Medulla oblongata (tissue), 1 donor: ENCODE data around the gene SAMD5.

Experiments
- DNase-seq: peaks from one replicate; pipeline ENCODE4 v3.0.0-alpha.2; 2015; ENCODE audit errors: extremely low spot score

The SAMD5 gene

DNA sequence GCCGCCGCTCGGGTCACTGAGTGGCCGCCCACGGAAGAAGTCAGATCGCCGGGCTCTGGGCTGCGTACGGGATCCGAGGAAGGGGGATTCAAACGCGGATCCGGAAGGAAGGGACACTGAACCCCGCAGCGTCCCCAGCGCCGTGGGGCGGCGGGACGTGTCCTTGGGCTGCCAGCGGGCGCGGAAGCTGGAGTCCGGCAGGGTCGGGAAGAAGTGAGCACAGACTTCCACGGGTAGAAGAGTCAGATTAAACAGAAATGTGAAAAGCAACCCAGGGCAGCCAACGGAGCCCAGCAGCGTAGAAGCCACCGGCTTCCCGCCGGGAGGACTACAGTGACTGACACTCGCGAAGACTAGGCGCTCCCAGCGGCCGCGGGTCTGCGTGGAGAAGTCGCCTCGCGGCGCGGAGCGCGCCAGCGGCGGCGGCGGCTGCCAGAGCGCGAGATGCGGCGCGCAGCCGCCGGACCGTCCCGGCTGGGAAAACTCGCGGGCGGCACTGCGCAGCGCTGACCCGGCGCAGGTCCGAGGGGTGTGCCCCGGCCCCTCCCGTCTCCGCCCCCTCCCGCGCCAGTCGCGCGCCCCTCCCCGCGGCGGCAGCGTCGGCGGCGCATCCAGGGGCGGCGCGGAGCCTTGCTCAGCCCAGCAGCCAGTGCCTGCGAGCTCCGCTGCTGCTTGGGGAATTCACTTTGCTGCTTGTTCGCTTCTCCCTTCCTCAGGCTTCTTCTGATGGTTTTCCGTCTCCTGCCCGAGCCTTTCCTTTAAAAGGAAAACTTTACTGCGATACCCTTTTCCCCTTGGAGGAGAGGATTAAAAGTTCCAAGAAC lies at the start of gene SAMD5:
SAMD5 (plus strand) TSS at position 649 of the 824 bp plus-strand sequence. CDS start 239 bp downstream, outside the sequence.
- DNase-seq: no peak

DNA sequence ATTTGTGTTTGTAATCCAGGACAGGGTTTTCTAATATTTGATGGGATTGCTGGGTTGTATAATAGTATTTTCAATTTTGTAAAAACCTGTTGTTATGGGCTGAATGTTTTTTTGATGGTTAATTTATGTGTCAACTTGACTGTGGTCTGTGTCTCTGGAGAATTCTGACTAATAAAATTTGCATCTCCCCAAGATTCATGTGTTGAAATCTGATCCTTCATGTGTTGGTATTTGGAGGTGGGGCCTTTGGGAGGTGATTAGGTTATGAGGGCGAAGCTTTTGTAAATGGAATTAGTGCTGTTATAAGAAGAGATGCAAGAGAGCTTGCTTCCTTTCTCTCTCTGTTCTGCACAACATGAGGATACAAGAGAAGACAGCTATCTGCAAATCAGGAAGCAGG lies 48.7 kb upstream of the SAMD5 start:
- no peak for DNase-seq

DNA sequence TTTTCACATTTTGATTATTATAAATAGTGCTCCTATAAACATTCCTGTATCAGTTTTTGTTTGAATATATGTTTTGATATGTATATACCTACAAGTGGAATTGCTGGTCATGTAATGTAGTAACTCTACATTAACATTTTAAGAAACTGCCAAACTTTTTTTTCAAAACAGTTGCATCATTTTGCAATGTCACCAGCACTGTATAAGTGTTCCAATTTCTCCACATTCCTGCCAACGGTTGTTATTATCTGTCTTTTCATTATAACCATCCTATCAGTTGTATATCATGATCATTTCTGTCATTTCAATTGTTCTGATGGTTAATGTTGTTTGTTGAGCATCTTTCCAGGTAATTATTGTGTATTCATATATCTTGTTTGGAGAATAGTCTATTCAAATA lies 44.8 kb upstream of the SAMD5 start:
- no peak for DNase-seq

GRCh38 chr6:147467428-147467827 lies 41.1 kb upstream of the SAMD5 start:
- DNase-seq: no peak

DNA sequence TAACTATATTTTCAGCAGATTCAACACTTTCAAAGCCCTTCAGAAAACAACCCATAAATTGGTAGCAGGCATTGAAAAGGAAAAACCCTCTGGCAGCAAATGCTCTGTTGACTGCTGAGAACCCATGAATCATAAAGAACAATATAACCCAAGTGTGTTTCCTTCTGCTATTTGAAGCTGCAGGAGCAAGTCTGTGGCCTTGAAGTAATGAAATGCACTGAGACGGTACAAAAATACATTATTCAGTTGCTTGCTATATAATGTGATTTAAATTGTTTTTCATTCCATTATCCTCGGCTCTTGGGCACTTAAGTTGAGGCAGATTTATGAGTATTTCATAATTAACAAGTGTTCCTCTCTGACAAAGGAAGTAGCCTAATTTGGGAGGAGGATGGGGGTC lies 40.6 kb upstream of the SAMD5 start:
- no peak for DNase-seq

GRCh38 chr6:147468634-147469033 lies 39.9 kb upstream of the SAMD5 start:
- DNase-seq: no peak

DNA sequence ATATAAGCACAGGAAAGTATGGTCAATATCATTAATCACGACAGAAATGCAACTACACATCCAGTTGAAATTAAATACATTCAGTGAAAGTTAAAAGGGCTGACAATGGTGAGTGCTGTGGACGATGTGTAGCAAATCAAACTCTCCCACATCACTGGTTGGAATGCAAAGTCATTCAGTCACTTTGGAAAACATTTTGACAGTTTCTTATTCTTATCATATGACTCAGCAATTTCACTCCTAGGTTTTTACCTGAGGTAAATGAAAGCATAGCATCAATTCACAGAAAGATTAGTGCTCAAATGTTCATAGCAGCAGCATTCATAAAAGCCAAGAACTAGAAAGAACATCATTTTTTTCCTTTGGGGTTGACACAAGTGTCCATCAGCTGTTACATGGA lies 28.6 kb upstream of the SAMD5 start:
- no peak for DNase-seq

- DNase-seq: peak; percentile 24
Observed at GRCh38 chr6:147486683-147487082, 21.8 kb upstream of the SAMD5 start.

DNA sequence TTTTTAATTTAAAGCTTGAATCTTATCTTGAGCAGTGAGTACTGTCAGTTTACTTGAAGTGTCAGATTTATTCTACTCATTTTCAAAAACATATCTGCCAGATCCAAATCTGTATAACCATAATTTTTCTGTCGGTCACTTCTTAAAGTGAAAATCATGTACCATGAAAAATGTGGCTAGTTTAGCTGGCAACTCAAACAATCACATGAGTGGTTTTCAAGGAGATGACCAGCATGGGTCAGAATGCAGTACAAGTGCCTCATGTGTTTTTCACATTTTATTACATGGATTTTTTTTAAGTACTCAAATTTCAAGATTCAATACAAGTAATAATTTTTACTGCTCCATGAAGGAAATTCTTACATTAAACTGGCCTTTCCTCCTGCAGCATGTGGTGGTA lies 11.0 kb upstream of the SAMD5 start:
- DNase-seq: no peak

GRCh38 chr6:147503587-147503986 lies 4.9 kb upstream of the SAMD5 start:
- no peak for DNase-seq

DNA sequence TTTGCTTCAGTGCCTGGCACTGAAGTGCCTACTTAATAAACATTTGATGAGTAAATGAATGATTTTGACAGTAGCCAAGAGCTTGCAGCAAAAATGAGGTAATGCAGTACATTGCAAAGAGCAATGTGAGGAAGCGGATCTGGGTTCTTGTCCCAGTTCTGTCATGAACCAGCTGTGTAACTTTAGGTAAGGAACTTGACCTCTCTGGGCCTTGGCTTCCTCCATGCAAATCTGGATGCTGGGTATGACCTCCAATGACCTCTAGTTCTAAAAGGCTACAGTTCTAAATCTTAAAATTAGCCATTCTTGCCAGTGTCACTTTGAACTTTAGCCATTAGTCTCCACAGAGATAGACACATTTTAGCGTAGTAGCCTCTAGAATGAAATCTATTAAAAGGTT lies 3.6 kb upstream of the SAMD5 start:
- DNase-seq: no peak

DNA sequence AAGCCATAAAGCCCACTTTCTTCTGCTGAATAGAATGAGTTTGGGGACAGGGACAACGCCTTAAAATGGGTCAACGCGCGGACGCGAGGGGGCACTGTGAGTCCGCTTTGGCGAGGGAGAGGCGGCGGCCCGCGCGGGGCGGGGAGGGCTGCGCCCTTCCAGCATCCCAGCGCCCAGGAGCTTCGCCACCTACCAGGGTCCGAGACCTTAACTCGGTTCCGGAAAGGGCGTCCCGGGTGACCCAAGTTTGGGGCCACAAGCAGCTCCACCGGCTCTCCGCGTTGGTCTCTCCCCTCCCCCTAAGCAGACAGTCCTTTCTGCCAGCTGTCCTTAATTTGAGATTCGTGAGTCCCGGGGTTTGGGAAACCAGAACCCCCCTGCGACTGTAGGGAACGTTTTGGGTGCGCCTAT lies 1.8 kb upstream of the SAMD5 start:
- peak; percentile 65 for DNase-seq

DNA sequence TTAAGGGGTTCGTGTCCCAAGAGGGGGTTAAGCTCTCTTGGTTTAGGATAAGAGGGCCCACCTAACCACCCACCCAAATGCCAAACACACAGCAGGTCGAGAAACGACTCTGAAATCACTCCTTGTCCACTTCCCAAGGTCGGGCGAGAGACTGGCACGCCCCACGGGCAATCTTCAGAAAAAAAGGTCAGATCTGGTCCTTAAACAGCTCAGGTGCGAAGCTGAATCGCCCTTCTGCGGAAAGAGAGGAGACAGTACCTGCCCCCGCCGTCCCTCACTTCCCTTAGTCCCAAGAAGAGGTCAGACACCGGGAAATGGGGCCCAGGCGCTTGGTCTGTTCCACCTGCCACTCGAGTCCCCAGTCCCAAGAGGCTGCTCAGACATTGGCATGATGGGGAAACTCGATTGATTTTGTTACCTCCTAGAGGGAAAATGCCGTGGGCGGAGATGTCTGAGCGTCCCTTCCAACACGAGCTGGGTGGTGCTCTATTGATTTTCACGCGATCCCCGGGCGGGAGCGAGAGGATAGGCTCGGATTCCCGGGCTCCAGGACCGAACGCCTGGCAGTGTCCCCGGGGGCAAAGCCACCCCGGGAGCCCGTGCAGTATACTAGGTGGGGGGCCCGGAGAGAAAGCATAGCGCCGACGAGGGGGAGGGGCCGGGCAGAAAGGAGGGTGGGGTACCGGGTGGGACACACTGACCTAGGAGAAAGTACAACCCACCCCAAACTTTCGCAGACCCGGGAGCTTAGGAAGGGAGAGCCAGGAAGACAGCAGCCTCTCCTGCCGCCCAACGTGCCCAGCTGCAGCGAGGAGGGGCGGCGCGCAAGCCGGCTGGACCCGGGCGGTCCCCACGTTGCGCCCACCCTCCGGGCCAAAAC lies 1.1 kb upstream of the SAMD5 start:
- DNase-seq: no peak

GRCh38 chr6:147508866-147509608 lies 547 bp downstream of the SAMD5 start:
- DNase-seq: no peak

DNA sequence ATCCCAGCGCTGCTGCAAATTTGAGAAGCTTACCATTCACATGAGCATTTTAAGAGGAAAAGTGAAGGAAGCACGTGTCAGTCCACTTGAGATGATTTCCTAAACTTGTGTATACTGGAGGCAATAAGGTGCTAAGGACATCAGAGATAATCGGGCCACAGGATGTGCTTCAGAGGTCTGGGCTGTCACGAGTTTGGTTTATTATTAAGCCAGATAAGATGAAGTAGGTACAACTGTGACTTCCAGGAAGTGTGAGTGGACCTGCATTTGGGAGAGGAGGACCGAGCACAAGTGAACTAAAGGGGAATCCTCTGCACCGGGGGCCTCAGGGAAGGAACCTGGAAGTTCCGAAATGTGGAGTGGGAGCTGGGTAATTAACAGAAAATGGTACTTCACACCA lies 1.4 kb downstream of the SAMD5 start:
- DNase-seq: no peak

GRCh38 chr6:147510929-147511590 lies 2.6 kb downstream of the SAMD5 start:
- no peak for DNase-seq

DNA sequence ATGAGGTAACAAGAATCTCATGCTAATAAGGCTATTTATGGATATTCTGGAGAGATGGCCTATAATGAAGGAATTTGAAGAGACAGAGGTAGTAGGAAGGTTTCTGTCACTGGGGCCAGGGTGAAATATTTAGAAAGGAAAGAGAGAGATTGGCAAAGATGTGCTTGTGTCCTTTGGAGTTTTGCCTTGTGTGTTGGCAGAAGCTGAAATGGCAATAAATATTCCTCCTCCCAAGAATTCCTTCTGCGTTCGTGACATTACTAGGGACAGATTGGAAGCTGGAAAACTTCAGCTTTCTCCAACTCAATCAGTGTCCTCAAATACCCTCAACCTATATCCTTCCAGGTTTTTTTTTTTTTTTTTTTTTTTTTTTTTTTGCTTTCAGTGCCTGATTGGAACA lies 6.3 kb downstream of the SAMD5 start:
- no peak for DNase-seq

DNA sequence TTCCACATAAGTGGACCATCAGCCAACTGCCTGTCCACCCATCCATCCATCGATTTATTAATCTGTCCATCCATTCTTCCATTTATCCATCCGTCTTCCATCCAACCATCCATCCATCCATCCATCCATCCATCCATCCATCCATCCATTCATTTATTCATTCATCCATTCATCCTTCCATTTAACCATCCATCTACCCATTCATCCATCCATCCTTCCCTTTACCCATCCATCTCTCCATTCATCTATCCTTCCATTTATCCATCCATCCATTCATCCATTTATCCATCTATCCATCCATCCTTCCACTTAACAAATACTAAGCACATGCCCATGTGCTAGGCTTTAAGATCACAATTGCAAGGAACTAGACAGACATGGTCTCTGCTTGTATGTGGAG lies 6.8 kb downstream of the SAMD5 start:
- no peak for DNase-seq

- no peak for DNase-seq
Observed at GRCh38 chr6:147522597-147522996, 14.1 kb downstream of the SAMD5 start.

- no peak for DNase-seq
Observed at GRCh38 chr6:147525519-147526209, 17.2 kb downstream of the SAMD5 start.

DNA sequence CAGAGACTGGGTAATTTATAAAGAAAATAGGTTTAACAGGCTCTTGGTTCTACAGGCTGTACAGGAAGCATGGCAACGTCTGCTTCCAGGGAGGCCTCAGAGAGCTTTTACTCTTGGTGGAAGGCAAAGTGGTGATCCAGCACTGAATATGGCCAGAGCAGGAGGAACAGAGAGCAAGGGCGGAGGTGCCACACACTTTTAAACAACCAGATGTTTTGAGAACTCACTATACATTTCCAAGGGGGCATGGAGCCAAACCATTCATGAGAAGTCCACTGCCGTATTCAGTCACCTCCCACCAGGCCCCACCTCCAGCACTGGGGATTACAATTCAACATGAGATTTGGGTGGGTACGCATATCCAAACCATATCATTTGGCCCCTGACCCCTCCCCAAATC lies 18.7 kb downstream of the SAMD5 start:
- no peak for DNase-seq
